ENCODE measurements around the gene YPEL3. TPM values are rescaled to one million over a fixed set of nuclear protein-coding genes. Genes with fewer than 3 reads are reported as not detected.

Gene YPEL3
- total RNA-seq, 2 donors from 2014 or later = 42.0 to 57.2 TPM

GRCh38 chr16:30068750-30069610, 27.0 kb downstream of the YPEL3 start:
- H3K4me3 Mint-ChIP-seq = no peak overlapping the region
- Histone ChIP-seq H3K27ac (ENCODE audit: low read depth, low read length) (no peak overlapping the region), H3K4me3 (ENCODE audit: low read length) (no peak overlapping the region), H3K9me3 (ENCODE audit: control insufficient read depth, low read length) (no peaks in the 10 kb centered on the region), H3K27me3 (ENCODE audit: control insufficient read depth, insufficient read depth, low read length, poor library complexity, severe bottlenecking) (no peaks in the 10 kb centered on the region), H3K36me3 (ENCODE audit: control insufficient read depth, insufficient read depth, low read length) (peaks cover 59% of the 10 kb centered on the region), H3K4me1 (ENCODE audit: control insufficient read depth, insufficient read depth, low read length) (peaks cover 3% of the 10 kb centered on the region), H3K9ac (ENCODE audit: extremely low read depth, low read length, poor library complexity, severe bottlenecking) (no peak overlapping the region)
- DNase-seq = peak; percentile 79
- peak; percentile 73 for TF ChIP-seq CTCF (conservative IDR thresholded peaks at IDR 0.05)
- 88 to 97% methylated on average over 10 to 17 of the region's 17 CpGs for WGBS, 2 experiments (ENCODE audit: insufficient coverage in 1 of 2, insufficient read length in 1 of 2)
- H3K27ac Mint-ChIP-seq = peak overlapping the region; percentile 66
- no peaks in the 10 kb centered on the region for H3K27me3 Mint-ChIP-seq (ENCODE audit: insufficient read depth)
- H3K4me1 Mint-ChIP-seq = peaks cover 14% of the 10 kb centered on the region
- no peaks in the 10 kb centered on the region for H3K9me3 Mint-ChIP-seq
- peaks cover 60% of the 10 kb centered on the region for H3K36me3 Mint-ChIP-seq (ENCODE audit: low read depth)

GRCh38 chr16:30068333-30068732, 27.7 kb downstream of the YPEL3 start:
- no peak for TF ChIP-seq CTCF (conservative IDR thresholded peaks at IDR 0.05)
- peak overlapping the region; percentile 66 for H3K27ac Mint-ChIP-seq
- no peak for DNase-seq
- Histone ChIP-seq H3K27me3 (ENCODE audit: control insufficient read depth, insufficient read depth, low read length, poor library complexity, severe bottlenecking) (no peaks in the 10 kb centered on the region), H3K36me3 (ENCODE audit: control insufficient read depth, insufficient read depth, low read length) (peaks cover 59% of the 10 kb centered on the region), H3K4me3 (ENCODE audit: low read length) (no peak overlapping the region), H3K9ac (ENCODE audit: extremely low read depth, low read length, poor library complexity, severe bottlenecking) (no peak overlapping the region), H3K9me3 (ENCODE audit: control insufficient read depth, low read length) (no peaks in the 10 kb centered on the region), H3K4me1 (ENCODE audit: control insufficient read depth, insufficient read depth, low read length) (peaks cover 8% of the 10 kb centered on the region), H3K27ac (ENCODE audit: low read depth, low read length) (no peak overlapping the region)
- H3K4me1 Mint-ChIP-seq = peaks cover 18% of the 10 kb centered on the region
- WGBS, 2 experiments (ENCODE audit: insufficient coverage in 1 of 2, insufficient read length in 1 of 2) = 96 to 98% methylated on average over 6 to 9 of the region's 9 CpGs
- H3K36me3 Mint-ChIP-seq (ENCODE audit: low read depth) = peaks cover 57% of the 10 kb centered on the region
- no peaks in the 10 kb centered on the region for H3K27me3 Mint-ChIP-seq (ENCODE audit: insufficient read depth)
- H3K9me3 Mint-ChIP-seq = no peaks in the 10 kb centered on the region
- no peak overlapping the region for H3K4me3 Mint-ChIP-seq

GRCh38 chr16:30067584-30067916, 28.5 kb downstream of the YPEL3 start:
- Mint-ChIP-seq H3K9me3 (no peaks in the 10 kb centered on the region), H3K4me3 (peak overlapping the region; percentile 87), H3K36me3 (ENCODE audit: low read depth) (peaks cover 57% of the 10 kb centered on the region), H3K27me3 (ENCODE audit: insufficient read depth) (no peaks in the 10 kb centered on the region), H3K4me1 (peaks cover 18% of the 10 kb centered on the region), H3K27ac (no peak overlapping the region)
- Histone ChIP-seq H3K4me3 (ENCODE audit: low read length) (peak overlapping the region; percentile 82), H3K9ac (ENCODE audit: extremely low read depth, low read length, poor library complexity, severe bottlenecking) (no peak overlapping the region), H3K9me3 (ENCODE audit: control insufficient read depth, low read length) (no peaks in the 10 kb centered on the region), H3K27me3 (ENCODE audit: control insufficient read depth, insufficient read depth, low read length, poor library complexity, severe bottlenecking) (no peaks in the 10 kb centered on the region), H3K36me3 (ENCODE audit: control insufficient read depth, insufficient read depth, low read length) (peaks cover 58% of the 10 kb centered on the region), H3K27ac (ENCODE audit: low read depth, low read length) (no peak overlapping the region), H3K4me1 (ENCODE audit: control insufficient read depth, insufficient read depth, low read length) (peaks cover 8% of the 10 kb centered on the region)
- DNase-seq = no peak
- no peak for TF ChIP-seq CTCF (conservative IDR thresholded peaks at IDR 0.05)
- WGBS, 2 experiments (ENCODE audit: insufficient coverage in 1 of 2, insufficient read length in 1 of 2) = 86 to 97% methylated on average over 1 to 6 of the region's 6 CpGs
